ENCODE results near the gene TNPO1. TPM values are rescaled to one million over a fixed set of nuclear protein-coding genes. Genes with fewer than 3 reads are reported as not detected.

The TNPO1 gene
- total and polyA plus RNA-seq, 2 of the 13 experiments (the other 11 are each of a cell fraction or from before 2014, with no cell fraction given), result 26.7 to 123 TPM

DNA sequence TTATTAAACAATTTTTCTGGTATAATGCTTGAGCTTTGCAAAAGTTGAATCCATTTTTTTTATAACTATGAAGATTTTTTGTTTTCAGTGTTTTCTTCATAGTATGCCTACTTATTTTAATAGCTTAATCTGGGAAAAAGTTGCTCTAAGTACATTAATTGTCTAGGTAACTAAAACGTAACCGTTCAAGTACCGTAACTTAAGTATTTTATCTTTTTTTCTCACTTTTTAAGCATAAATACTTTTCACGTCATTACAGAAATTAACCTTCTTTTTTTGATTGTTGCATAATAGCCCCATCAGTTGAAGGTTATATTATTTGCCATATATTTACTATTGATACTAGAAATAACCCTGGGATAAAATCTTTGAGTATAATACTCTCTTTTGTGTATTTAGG is 15.2 kb downstream of the TNPO1 start (continued):
- TF ChIP-seq, protein P1, sequence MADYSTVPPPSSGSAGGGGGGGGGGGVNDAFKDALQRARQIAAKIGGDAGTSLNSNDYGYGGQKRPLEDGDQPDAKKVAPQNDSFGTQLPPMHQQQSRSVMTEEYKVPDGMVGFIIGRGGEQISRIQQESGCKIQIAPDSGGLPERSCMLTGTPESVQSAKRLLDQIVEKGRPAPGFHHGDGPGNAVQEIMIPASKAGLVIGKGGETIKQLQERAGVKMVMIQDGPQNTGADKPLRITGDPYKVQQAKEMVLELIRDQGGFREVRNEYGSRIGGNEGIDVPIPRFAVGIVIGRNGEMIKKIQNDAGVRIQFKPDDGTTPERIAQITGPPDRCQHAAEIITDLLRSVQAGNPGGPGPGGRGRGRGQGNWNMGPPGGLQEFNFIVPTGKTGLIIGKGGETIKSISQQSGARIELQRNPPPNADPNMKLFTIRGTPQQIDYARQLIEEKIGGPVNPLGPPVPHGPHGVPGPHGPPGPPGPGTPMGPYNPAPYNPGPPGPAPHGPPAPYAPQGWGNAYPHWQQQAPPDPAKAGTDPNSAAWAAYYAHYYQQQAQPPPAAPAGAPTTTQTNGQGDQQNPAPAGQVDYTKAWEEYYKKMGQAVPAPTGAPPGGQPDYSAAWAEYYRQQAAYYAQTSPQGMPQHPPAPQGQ (CRISPR knock-in tag; IDR thresholded peaks at IDR 0.05; ENCODE audit: borderline replicate concordance), result no peak

- POLR2A ChIA-PET, result no interaction called here
These were observed 18.5 kb downstream of the TNPO1 start for GRCh38 chr5:72834924-72835323.

More at GRCh38 chr5:72834924-72835323, 18.5 kb downstream of the TNPO1 start:
- in situ Hi-C loops (cut with HindIII; ENCODE audit: extremely low pct_ligation_motif_present, low pct_unique_long_range_greater_than_20kb) (no loop called here), intact Hi-C loops (cut with micrococcal nuclease; ENCODE audit: unreplicated experiment) (no loop called here)
- 85% methylated on average over 2 of the region's 2 CpGs for WGBS (ENCODE audit: low lambda C conversion rate)
- Histone ChIP-seq H3K9ac (ENCODE audit: insufficient read depth, low read depth, low read length) (no peak overlapping the region), H3K9me3 (ENCODE audit: low read length) (no peaks in the 10 kb centered on the region), H3K4me3 (replicated peaks in 1 of 3; ENCODE audit: insufficient read depth in 1 of 3, low read depth in 2 of 3, low read length in 3 of 3) (no peak overlapping the region), H3K27ac (ENCODE audit: extremely low read length, insufficient read depth, low read length) (no peak overlapping the region), H3K4me2 (ENCODE audit: low read depth, low read length) (no peak overlapping the region), H4K20me1 (ENCODE audit: insufficient read depth, low read length) (no peaks in the 10 kb centered on the region), H3K27me3 (ENCODE audit: control insufficient read depth in 1 of 2, insufficient read depth in 2 of 2, low read length in 2 of 2) (no peaks in the 10 kb centered on the region), H3K79me2 (ENCODE audit: insufficient read depth, low read length) (no peaks in the 10 kb centered on the region), H3K36me3 (replicated peaks in 1 of 2; ENCODE audit: control insufficient read depth in 1 of 2, insufficient read depth in 2 of 2, low read length in 2 of 2) (no peaks in the 10 kb centered on the region), H3K4me1 (ENCODE audit: insufficient read depth, low read length) (no peaks in the 10 kb centered on the region), H2AFZ (ENCODE audit: low read length) (no peak overlapping the region)
- CTCF ChIA-PET (ENCODE audit: low intra/inter-chr PET ratio, low total read pairs), result no interaction called here
- no TSS peak for BruUV-seq (replicated peaks)
- ATAC-seq, result no peak
- TF ChIP-seq ZFP62 (CRISPR knock-in tag; IDR thresholded peaks at IDR 0.05) (no peak), TGIF2 (CRISPR knock-in tag; IDR thresholded peaks at IDR 0.05) (no peak), ZBTB14 (CRISPR knock-in tag; IDR thresholded peaks at IDR 0.05) (no peak), ZNF780A (CRISPR knock-in tag; IDR thresholded peaks at IDR 0.05) (no peak), ZNF598 (CRISPR knock-in tag; IDR thresholded peaks at IDR 0.05; ENCODE audit: borderline replicate concordance) (no peak), ZNF746 (CRISPR knock-in tag; IDR thresholded peaks at IDR 0.05) (no peak), MIER2 (CRISPR knock-in tag; IDR thresholded peaks at IDR 0.05) (no peak), GPBP1L1 (CRISPR knock-in tag; IDR thresholded peaks at IDR 0.05) (no peak), ZSCAN21 (CRISPR knock-in tag; IDR thresholded peaks at IDR 0.05; ENCODE audit: borderline replicate concordance) (no peak)
- TF ChIP-seq, protein P2, sequence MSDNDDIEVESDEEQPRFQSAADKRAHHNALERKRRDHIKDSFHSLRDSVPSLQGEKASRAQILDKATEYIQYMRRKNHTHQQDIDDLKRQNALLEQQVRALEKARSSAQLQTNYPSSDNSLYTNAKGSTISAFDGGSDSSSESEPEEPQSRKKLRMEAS (IDR thresholded peaks at IDR 0.05), result no peak
- FAIRE-seq, result no peak
- DNase-seq (ENCODE audit: low spot score), result no peak
